GM12801 (cell line): ENCODE results near the gene ZNF668.

Experiments
- TF ChIP-seq, protein P1 (sequence below): IDR thresholded peaks from one replicate; pipeline ENCODE4 v1.5.1; 2011; ENCODE audit warnings: control low read depth; ENCODE audit not compliant: insufficient read length; ENCODE audit errors: extremely low read depth

The ZNF668 gene

DNA sequence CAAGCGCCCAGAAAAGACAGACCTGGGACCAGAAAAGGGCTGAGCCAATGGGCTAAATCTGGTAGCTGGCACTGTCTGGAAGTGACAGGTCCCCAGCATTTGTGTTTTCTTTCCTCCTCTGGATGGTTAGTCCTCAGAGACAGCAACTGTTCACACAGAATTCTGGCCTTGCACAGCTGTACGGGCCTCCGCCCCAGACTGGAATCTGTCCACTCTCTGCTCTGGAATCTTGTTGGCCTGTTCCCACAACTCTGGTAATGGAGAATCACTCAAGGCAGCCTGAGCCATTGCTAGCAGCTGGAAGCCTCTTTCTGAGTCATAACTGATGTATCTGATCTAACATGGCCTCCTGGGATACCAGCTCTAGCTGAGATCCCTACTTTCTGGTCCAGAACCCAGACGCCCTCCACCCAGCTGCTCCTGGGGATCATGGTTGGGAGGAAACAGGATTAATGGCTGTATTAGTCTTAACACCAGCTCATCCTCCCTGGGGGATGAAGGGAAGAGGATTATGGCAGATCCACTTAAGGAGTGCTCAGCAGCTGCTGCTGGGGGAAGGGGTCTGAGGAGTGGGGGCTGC is 9.1 kb downstream of the ZNF668 start:
- TF ChIP-seq, protein P1, sequence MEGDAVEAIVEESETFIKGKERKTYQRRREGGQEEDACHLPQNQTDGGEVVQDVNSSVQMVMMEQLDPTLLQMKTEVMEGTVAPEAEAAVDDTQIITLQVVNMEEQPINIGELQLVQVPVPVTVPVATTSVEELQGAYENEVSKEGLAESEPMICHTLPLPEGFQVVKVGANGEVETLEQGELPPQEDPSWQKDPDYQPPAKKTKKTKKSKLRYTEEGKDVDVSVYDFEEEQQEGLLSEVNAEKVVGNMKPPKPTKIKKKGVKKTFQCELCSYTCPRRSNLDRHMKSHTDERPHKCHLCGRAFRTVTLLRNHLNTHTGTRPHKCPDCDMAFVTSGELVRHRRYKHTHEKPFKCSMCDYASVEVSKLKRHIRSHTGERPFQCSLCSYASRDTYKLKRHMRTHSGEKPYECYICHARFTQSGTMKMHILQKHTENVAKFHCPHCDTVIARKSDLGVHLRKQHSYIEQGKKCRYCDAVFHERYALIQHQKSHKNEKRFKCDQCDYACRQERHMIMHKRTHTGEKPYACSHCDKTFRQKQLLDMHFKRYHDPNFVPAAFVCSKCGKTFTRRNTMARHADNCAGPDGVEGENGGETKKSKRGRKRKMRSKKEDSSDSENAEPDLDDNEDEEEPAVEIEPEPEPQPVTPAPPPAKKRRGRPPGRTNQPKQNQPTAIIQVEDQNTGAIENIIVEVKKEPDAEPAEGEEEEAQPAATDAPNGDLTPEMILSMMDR: no peak

GRCh38 chr16:31063843-31064611 is 10.0 kb downstream of the ZNF668 start:
- TF ChIP-seq, protein P1: no peak

DNA sequence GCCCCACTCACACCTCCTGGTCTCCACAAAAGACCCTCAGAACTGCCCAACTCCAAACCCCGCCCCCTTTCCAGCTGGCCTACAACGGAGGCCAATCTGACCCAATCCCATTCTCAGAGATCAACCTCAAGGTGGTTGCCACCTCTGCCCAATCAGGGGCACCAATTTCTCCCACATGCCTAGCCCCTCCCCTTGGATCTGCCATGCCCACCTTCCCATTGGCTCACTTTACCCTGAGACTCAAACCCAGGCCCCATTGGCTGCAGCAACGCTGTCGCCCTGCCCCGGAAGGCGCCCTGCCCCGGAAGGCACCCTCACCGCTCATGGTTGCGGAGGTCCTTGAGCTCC is 10.6 kb downstream of the ZNF668 start:
- TF ChIP-seq, protein P1: no peak

- TF ChIP-seq, protein P1: no peak
Observed at GRCh38 chr16:31061813-31062440, 12.1 kb downstream of the ZNF668 start.

DNA sequence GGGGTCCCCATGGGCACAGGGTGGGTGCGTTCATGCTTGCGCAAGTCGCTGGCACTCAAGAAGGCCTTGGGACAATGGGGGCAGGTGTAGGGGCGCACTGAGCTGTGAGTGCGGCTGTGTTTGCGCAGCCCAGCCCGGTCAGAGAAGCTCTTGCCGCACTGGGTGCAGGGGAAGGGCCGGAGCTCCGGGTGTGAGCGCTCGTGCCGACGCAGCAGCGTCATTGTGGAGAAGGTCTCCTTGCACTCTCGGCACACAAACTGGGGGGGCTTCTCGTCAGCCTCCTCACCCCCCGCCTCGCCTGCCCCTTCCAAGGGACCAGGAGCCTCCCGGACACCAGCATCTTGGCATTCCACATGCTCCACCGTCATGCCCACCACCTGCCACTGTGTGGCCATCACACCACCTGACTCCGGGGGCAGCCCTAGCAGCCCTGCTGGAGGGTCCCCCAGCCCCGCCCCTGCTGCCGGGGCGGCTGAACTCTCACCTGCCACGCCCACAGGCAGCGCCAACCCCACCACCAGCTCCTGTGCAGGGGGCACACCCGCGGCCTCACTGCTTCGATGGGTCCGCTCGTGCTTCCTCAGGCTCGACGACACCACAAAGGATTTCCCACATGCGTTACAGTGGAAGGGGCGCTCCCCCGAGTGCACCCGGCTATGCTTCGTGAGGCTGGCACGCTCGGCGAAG is 12.8 kb downstream of the ZNF668 start:
- TF ChIP-seq, protein P1: no peak

DNA sequence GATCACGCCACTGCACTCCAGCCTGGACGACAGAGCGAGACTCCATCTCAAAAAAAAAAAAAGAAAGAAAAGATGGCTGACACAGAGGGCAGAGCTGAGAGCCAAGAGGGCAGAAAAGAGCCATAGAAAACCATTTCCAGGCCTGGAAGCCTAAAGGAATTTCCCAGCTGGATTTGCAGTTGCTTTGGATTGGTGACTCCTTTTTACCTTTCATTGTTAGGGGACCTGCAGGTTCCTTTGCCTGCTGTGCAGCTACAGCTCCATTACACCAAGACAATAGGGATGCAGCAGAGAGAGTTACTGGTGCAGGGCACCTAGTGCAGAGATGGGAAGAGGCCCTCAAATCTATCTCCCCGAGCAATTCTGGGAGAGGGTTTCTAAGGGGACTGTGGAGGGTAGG is 18.4 kb downstream of the ZNF668 start:
- TF ChIP-seq, protein P1: no peak

GRCh38 chr16:31052114-31052513 is 21.9 kb downstream of the ZNF668 start:
- TF ChIP-seq, protein P1: no peak
